Mucosa of descending colon (tissue), 3 donors: ENCODE measurements around the gene ENOX1. TPM values are rescaled to one million over a fixed set of nuclear protein-coding genes. Genes with fewer than 3 reads are reported as not detected.
"Not testable (repeated sequence)": the region's sequence is repeated elsewhere in the genome, so short reads cannot be mapped to it uniquely, and the experiment has no call there.

Source experiments
- ATAC-seq: fragments of 200-7000 bp; cut with Tn5 transposase; one replicate; pipeline ENCODE4 v1.9.1; 2020; ENCODE audit warnings: mild to moderate bottlenecking, moderate library complexity
- DNase-seq, 3 donors: peaks; one replicate each; pipeline ENCODE4 v3.0.0-alpha.2; 2020
- H3K36me3 ChIP-seq: fragments of 200-600 bp; one replicate; pipeline ENCODE4 v1.8.0; 2021; ENCODE audit warnings: low read depth, mild to moderate bottlenecking
- H3K4me1 ChIP-seq: fragments of 200-600 bp; one replicate; pipeline ENCODE4 v1.8.0; 2021; ENCODE audit warnings: low read depth, mild to moderate bottlenecking
- H3K4me3 ChIP-seq: fragments of 200-600 bp; one replicate; pipeline ENCODE4 v1.8.0; 2021; ENCODE audit warnings: mild to moderate bottlenecking
- H3K9me3 ChIP-seq: fragments of 200-600 bp; one replicate; pipeline ENCODE4 v1.8.0; 2021; ENCODE audit warnings: mild to moderate bottlenecking
- CTCF ChIP-seq: fragments of 200-600 bp; IDR thresholded peaks from one replicate; pipeline ENCODE4 v1.8.0; 2022; ENCODE audit warnings: antibody characterized with exemption, mild to moderate bottlenecking
- intact Hi-C, 2 donors: fragments of 100-400 bp; cut with DNase I in 1 of 2; cut with micrococcal nuclease in 1 of 2; formaldehyde crosslinking; loops; one replicate each; pipeline versions ENCODE4 v1.11.0 to v1.11.1; 2022; cut with DNase I, micrococcal nuclease
- total RNA-seq, 3 donors: library from RNA; stranded (reverse); fragmentation: NEBNext Ultra II Directional in 2 of 3; extraction: Animal tissue kit (Norgen Biotek cat#: 25700) in 2 of 3; gene quantifications; one replicate each; pipeline versions ENCODE4 v1.2.1 to v1.2.4, GENCODE V29; 2021 to 2023
- donor health status: DM: no; HTN: no; CAD: no; lungs with moderate emphysema.
- donor health status: DM: no; HTN: no; CAD: no.
- donor health status: DM: no; HTN: yes; CAD: no.

The ENOX1 gene
- total RNA-seq, 3 donors from 2014 or later, result 0.35 to 9.8 (median 1.2) TPM

GRCh38 chr13:43426355-43426754, 360.4 kb downstream of the ENOX1 start:
- DNase-seq, result no peak
- no peaks in the 10 kb centered on the region for H3K4me1 ChIP-seq
- no peak overlapping the region for H3K4me3 ChIP-seq
- ATAC-seq, result no peak
- TF ChIP-seq CTCF, result no peak
- H3K9me3 ChIP-seq, result no peaks in the 10 kb centered on the region
- no peaks in the 10 kb centered on the region for H3K36me3 ChIP-seq
- intact Hi-C loops, result no loop called here

GRCh38 chr13:43425234-43425633, 361.5 kb downstream of the ENOX1 start:
- Histone ChIP-seq H3K9me3 (no peaks in the 10 kb centered on the region), H3K36me3 (no peaks in the 10 kb centered on the region), H3K4me1 (no peaks in the 10 kb centered on the region), H3K4me3 (no peak overlapping the region)
- no peak for ATAC-seq
- no peak for TF ChIP-seq CTCF
- DNase-seq, result no peak
- intact Hi-C loops, result no loop called here

- DNase-seq (no peak), ATAC-seq (no peak)
- Histone ChIP-seq H3K4me3 (no peak overlapping the region), H3K9me3 (no peaks in the 10 kb centered on the region), H3K4me1 (no peaks in the 10 kb centered on the region), H3K36me3 (no peaks in the 10 kb centered on the region)
- intact Hi-C loops, result no loop called here
- no peak for TF ChIP-seq CTCF
Measured at GRCh38 chr13:43424412-43424811, 362.4 kb downstream of the ENOX1 start.

GRCh38 chr13:43422116-43422515, 364.7 kb downstream of the ENOX1 start:
- TF ChIP-seq CTCF, result no peak
- H3K4me1 ChIP-seq, result no peaks in the 10 kb centered on the region
- H3K36me3 ChIP-seq, result no peaks in the 10 kb centered on the region
- intact Hi-C loops, result no loop called here
- no peak for DNase-seq
- no peak for ATAC-seq
- H3K9me3 ChIP-seq, result no peaks in the 10 kb centered on the region
- no peak overlapping the region for H3K4me3 ChIP-seq

- intact Hi-C loops, H3K9me3 ChIP-seq, H3K4me3 ChIP-seq, ATAC-seq, H3K36me3 ChIP-seq, DNase-seq, H3K4me1 ChIP-seq: not testable (repeated sequence)
Measured at GRCh38 chr13:43416842-43417241, 369.9 kb downstream of the ENOX1 start.

- DNase-seq, ATAC-seq: not testable (repeated sequence)
Measured at GRCh38 chr13:43416408-43416807, 370.4 kb downstream of the ENOX1 start.

GRCh38 chr13:43415903-43416391, 370.8 kb downstream of the ENOX1 start:
- intact Hi-C loops, H3K9me3 ChIP-seq, H3K4me1 ChIP-seq, ATAC-seq, H3K36me3 ChIP-seq, H3K4me3 ChIP-seq: not testable (repeated sequence)
- peak in 1 of 3 donors; percentile 53 for DNase-seq

More at GRCh38 chr13:43416408-43416807, 370.4 kb downstream of the ENOX1 start:
- H3K4me1 ChIP-seq, H3K4me3 ChIP-seq, intact Hi-C loops, H3K36me3 ChIP-seq, H3K9me3 ChIP-seq: not testable (repeated sequence)
